Body of pancreas (tissue), 4 donors: Measurements from ENCODE around the gene IFNGR2. TPM values are rescaled to one million over a fixed set of nuclear protein-coding genes. Genes with fewer than 3 reads are reported as not detected.
"Not testable (repeated sequence)": the region's sequence is repeated elsewhere in the genome, so short reads cannot be mapped to it uniquely, and the experiment has no call there.

ENCODE experiments used
- ATAC-seq: fragments of 150-250 bp; one replicate; pipeline ENCODE4 v1.9.1; 2016
- DNase-seq, 4 donors: peaks; one replicate each; pipeline ENCODE4 v3.0.0-alpha.2; 2019
- H3K27ac ChIP-seq, 4 donors: fragments of 200-600 bp; sonication (generic); 1 replicate in 3 of 4; 2 replicates in 1 of 4; pipeline versions ENCODE4 v1.5.1 to v1.6.1; 2016 to 2019; ENCODE audit warnings: mild to moderate bottlenecking in 1 of 4, mixed read lengths in 1 of 4, moderate library complexity in 1 of 4
- H3K27me3 ChIP-seq, 2 donors: fragments of 200-600 bp; sonication (generic); one replicate each; pipeline ENCODE4 v1.6.0; 2016; ENCODE audit warnings: mild to moderate bottlenecking in 1 of 2
- H3K36me3 ChIP-seq, 2 donors: fragments of 200-600 bp; sonication (generic); replicated peaks in 1 of 2; 2 replicates each; pipeline ENCODE4 v1.5.1; 2016; ENCODE audit warnings: low read depth in 2 of 2; ENCODE audit not compliant: insufficient read depth in 1 of 2
- H3K4me1 ChIP-seq: fragments of 200-600 bp; sonication (generic); one replicate; pipeline ENCODE4 v1.6.0; 2016
- H3K4me3 ChIP-seq, 2 donors: fragments of 200-600 bp; sonication (generic); 1 replicate in 1 of 2; 2 replicates in 1 of 2; pipeline ENCODE4 v1.5.1; 2016 to 2019
- H3K9me3 ChIP-seq, 3 donors: fragments of 200-600 bp; sonication (generic); 1 replicate in 2 of 3; 2 replicates in 1 of 3; pipeline ENCODE4 v1.5.1; 2016
- CTCF ChIP-seq, 7 experiments: fragments of 450-650 bp in 4 of 7; fragments of 200-600 bp in 3 of 7; sonication (generic) in 3 of 7; IDR thresholded peaks; one replicate each; pipeline ENCODE4 v1.5.1; 2016 to 2019; ENCODE audit warnings: antibody characterized with exemption in 7 of 7
- POLR2A ChIP-seq, 3 donors: fragments of 450-650 bp; IDR thresholded peaks; one replicate each; pipeline ENCODE4 v1.6.1; 2016; ENCODE audit warnings: antibody characterized with exemption in 3 of 3, mild to moderate bottlenecking in 2 of 3
- WGBS, 2 donors: methylation state at CpG; one replicate each; pipeline ENCODE4 v1.1.5; 2017; 5-methylcytosine and 5-hydroxymethylcytosine counted together
- intact Hi-C: fragments of 100-400 bp; cut with DNase I; formaldehyde crosslinking; loops from one replicate; pipeline ENCODE4 v1.15.1; 2023
- total RNA-seq, 2 donors: library from RNA; depleted of rRNA; stranded (reverse); fragments of >200 nt; gene quantifications; one replicate each; pipeline ENCODE4 v1.1.0, GENCODE V29; 2016

IFNGR2 gene
- total RNA-seq, 2 donors from 2014 or later, result 30.4 to 32.3 TPM

- H3K36me3 ChIP-seq, result peaks cover 0 to 7% of the 10 kb centered on the region in 2 donors
- H3K27me3 ChIP-seq, result no peaks in the 10 kb centered on the region
- TF ChIP-seq CTCF (IDR thresholded peaks at IDR 0.05) (no peak), POLR2A (IDR thresholded peaks at IDR 0.05) (no peak)
- no peak overlapping the region for H3K27ac ChIP-seq
- no peaks in the 10 kb centered on the region for H3K9me3 ChIP-seq
- peak in 3 of 4 donors; percentile 13 to 20 (median 19) for DNase-seq
- 72 to 78% methylated on average over 11 of the region's 11 CpGs for WGBS, 2 donors
- no peaks in the 10 kb centered on the region for H3K4me1 ChIP-seq
- no peak for ATAC-seq
- no peak overlapping the region for H3K4me3 ChIP-seq
- intact Hi-C loops, result loop anchor here (10.0 kb wide), 1 partner anchor 237 kb away; no protein-coding TSS in a partner anchor
These were observed 38.6 kb downstream of the IFNGR2 start for GRCh38 chr21:33441489-33442477.

GRCh38 chr21:33443194-33443593 is 40.0 kb downstream of the IFNGR2 start:
- ATAC-seq (no peak), DNase-seq (no peak)
- Histone ChIP-seq H3K4me1 (no peaks in the 10 kb centered on the region), H3K36me3 (no peaks in the 10 kb centered on the region), H3K9me3 (no peaks in the 10 kb centered on the region), H3K27me3 (no peaks in the 10 kb centered on the region), H3K4me3 (no peak overlapping the region), H3K27ac (no peak overlapping the region)
- intact Hi-C loops, result loop anchor here (10.0 kb wide), 1 partner anchor 238 kb away; no protein-coding TSS in a partner anchor
- 95% methylated on average over 4 to 5 of the region's 5 CpGs for WGBS, 2 donors
- TF ChIP-seq POLR2A (IDR thresholded peaks at IDR 0.05) (no peak), CTCF (IDR thresholded peaks at IDR 0.05) (no peak)

- Histone ChIP-seq H3K4me1 (no peaks in the 10 kb centered on the region), H3K27ac (no peak overlapping the region), H3K36me3 (no peaks in the 10 kb centered on the region), H3K4me3 (no peak overlapping the region), H3K27me3 (no peaks in the 10 kb centered on the region), H3K9me3 (no peaks in the 10 kb centered on the region)
- intact Hi-C loops, result loop anchor here (10.0 kb wide), 1 partner anchor 240 kb away; no protein-coding TSS in a partner anchor
- WGBS, 2 donors, result 50 to 80% methylated on average over 2 of the region's 2 CpGs
- no peak for ATAC-seq
- TF ChIP-seq POLR2A (IDR thresholded peaks at IDR 0.05), result no peak
- TF ChIP-seq CTCF (IDR thresholded peaks at IDR 0.05), result no peak
- DNase-seq, result no peak
These were observed 41.3 kb downstream of the IFNGR2 start for GRCh38 chr21:33444499-33444898.

- intact Hi-C loops, result loop anchor here (10.0 kb wide), 1 partner anchor 242 kb away; no protein-coding TSS in a partner anchor
- ATAC-seq, H3K4me1 ChIP-seq, DNase-seq, H3K36me3 ChIP-seq, H3K9me3 ChIP-seq, H3K27me3 ChIP-seq, H3K4me3 ChIP-seq, H3K27ac ChIP-seq: not testable (repeated sequence)
- WGBS, 2 donors, result 91 to 98% methylated on average over 3 to 5 of the region's 6 CpGs
These were observed 43.4 kb downstream of the IFNGR2 start for GRCh38 chr21:33446620-33447019.

- intact Hi-C loops, result loop anchor here (10.0 kb wide), 1 partner anchor 245 kb away; no protein-coding TSS in a partner anchor
- no peak for ATAC-seq
- no peaks in the 10 kb centered on the region for H3K9me3 ChIP-seq
- H3K36me3 ChIP-seq, result peaks cover 0 to 2% of the 10 kb centered on the region in 2 donors
- no peaks in the 10 kb centered on the region for H3K4me1 ChIP-seq
- TF ChIP-seq CTCF (IDR thresholded peaks at IDR 0.05) (no peak), POLR2A (IDR thresholded peaks at IDR 0.05) (no peak)
- WGBS, 2 donors, result 70% methylated on average over 4 of the region's 4 CpGs
- H3K27me3 ChIP-seq, result no peaks in the 10 kb centered on the region
- no peak overlapping the region for H3K4me3 ChIP-seq
- DNase-seq, result no peak
- no peak overlapping the region for H3K27ac ChIP-seq
These were observed 46.4 kb downstream of the IFNGR2 start for GRCh38 chr21:33449616-33450015.
